HCT116 (cell line): Measurements from ENCODE around the gene UBE2F. TPM values are rescaled to one million over a fixed set of nuclear protein-coding genes. Genes with fewer than 3 reads are reported as not detected.

Experiments
- ATAC-seq: fragments of 200-7000 bp; cut with Tn5 transposase; 2 replicates; pipeline ENCODE4 v1.9.1; 2020; ENCODE audit warnings: mild to moderate bottlenecking, moderate library complexity
- BruUV-seq: library from RNA; stranded (reverse); fragments of 400-500 nt; replicated peaks from 2 replicates; lab custom pipeline; 2021; lab: Mats Ljungman, UMichigan
- CTCF ChIA-PET: fragments of 300-600 bp; sonication (Branson Sonifier 250); formaldehyde crosslinking; loops from one replicate; lab custom pipeline; 2021; ENCODE audit warnings: antibody characterized with exemption; lab: Charles Lee
- POLR2A ChIA-PET: fragments of 300-600, 350-600 bp; sonication (Branson Sonifier 250); formaldehyde crosslinking; loops from one replicate; lab custom pipeline; 2021; ENCODE audit warnings: antibody characterized with exemption; lab: Charles Lee
- RAD21 ChIA-PET, 2 experiments: fragments of 300-600 bp; sonication (Branson Sonifier 250); formaldehyde crosslinking; loops; one replicate each; lab custom pipeline; 2023; ENCODE audit warnings: low total read pairs in 2 of 2; ENCODE audit not compliant: uncharacterized antibody in 2 of 2, unreplicated experiment in 2 of 2, low non-redundant PET in 1 of 2; lab: Charles Lee
- DNase-seq: peaks from one replicate; pipeline ENCODE4 v3.0.0-alpha.2; 2010; ENCODE audit warnings: low read depth, low spot score
- H2AFZ ChIP-seq: fragments of 200-600 bp; shearing (Covaris generic), sonication (generic); 2 replicates; pipeline ENCODE4 v1.6.1; 2017; ENCODE audit warnings: low read depth, mixed run types, mixed read lengths, antibody characterized with exemption, low read length; ENCODE audit not compliant: poor library complexity, severe bottlenecking
- H3K27ac ChIP-seq: 2 replicates; pipeline ENCODE4 v1.5.1; 2012; ENCODE audit warnings: low read depth, low read length
- H3K27me3 ChIP-seq: fragments of 200-600 bp; sonication (generic); 2 replicates; pipeline ENCODE4 v1.6.1; 2016; ENCODE audit warnings: mixed run types, low read length, mixed read lengths; ENCODE audit not compliant: insufficient read depth
- H3K36me3 ChIP-seq, 2 experiments: fragments of 200-500 bp in 1 of 2; fragments of 200-600 bp in 1 of 2; sonication (Bioruptor generic) in 1 of 2; sonication (generic) in 1 of 2; 2 replicates each; pipeline versions ENCODE4 v1.5.1 to v1.6.1; 2014 to 2016; ENCODE audit warnings: low read length in 2 of 2, inconsistent platforms in 1 of 2, mixed read lengths in 1 of 2, mixed run types in 1 of 2; ENCODE audit not compliant: insufficient read depth in 2 of 2, control insufficient read depth in 1 of 2
- H3K4me1 ChIP-seq, 2 experiments: fragments of 200-600 bp in 1 of 2; sonication (generic) in 1 of 2; 2 replicates each; pipeline versions ENCODE4 v1.5.1 to v1.6.1; 2012 to 2017; ENCODE audit warnings: low read length in 2 of 2, inconsistent platforms in 1 of 2, mild to moderate bottlenecking in 1 of 2, mixed read lengths in 1 of 2, mixed run types in 1 of 2, moderate library complexity in 1 of 2; ENCODE audit not compliant: insufficient read depth in 2 of 2, control insufficient read depth in 1 of 2
- H3K4me2 ChIP-seq: fragments of 200-600 bp; sonication (generic); 2 replicates; pipeline ENCODE4 v1.6.1; 2017; ENCODE audit warnings: mixed run types, low read length, mixed read lengths
- H3K4me3 ChIP-seq, 2 experiments: fragments of 200-600 bp in 1 of 2; sonication (generic) in 1 of 2; replicated peaks in 1 of 2; 2 replicates each; pipeline ENCODE4 v1.5.1; 2011 to 2016; ENCODE audit warnings: low read length in 2 of 2, control low read depth in 1 of 2, low read depth in 1 of 2, mild to moderate bottlenecking in 1 of 2, mixed read lengths in 1 of 2, mixed run types in 1 of 2
- H3K79me2 ChIP-seq: fragments of 200-600 bp; sonication (generic); 2 replicates; pipeline ENCODE4 v1.6.1; 2017; ENCODE audit warnings: mild to moderate bottlenecking, mixed run types, low read length, moderate library complexity, mixed read lengths; ENCODE audit not compliant: insufficient read depth
- H3K9ac ChIP-seq: fragments of 200-600 bp; sonication (generic); 2 replicates; pipeline ENCODE4 v1.6.1; 2016; ENCODE audit warnings: low read length, mixed read lengths
- H3K9me2 ChIP-seq: fragments of 200-600 bp; sonication (generic), shearing (Covaris generic); 2 replicates; pipeline ENCODE4 v1.6.1; 2017; ENCODE audit warnings: mixed run types, mild to moderate bottlenecking, moderate library complexity; ENCODE audit not compliant: insufficient read depth
- H3K9me3 ChIP-seq, 2 experiments: fragments of 200-500 bp in 1 of 2; fragments of 200-600 bp in 1 of 2; sonication (Bioruptor generic) in 1 of 2; sonication (generic) in 1 of 2; 2 replicates each; pipeline ENCODE4 v1.6.1; 2014 to 2017; ENCODE audit warnings: low read length in 2 of 2, mixed read lengths in 2 of 2, inconsistent platforms in 1 of 2, low read depth in 1 of 2, mild to moderate bottlenecking in 1 of 2, mixed run types in 1 of 2, moderate library complexity in 1 of 2; ENCODE audit not compliant: control insufficient read depth in 1 of 2, insufficient read depth in 1 of 2
- H4K20me1 ChIP-seq: fragments of 200-600 bp; sonication (generic), shearing (Covaris generic); 2 replicates; pipeline ENCODE4 v1.6.1; 2017; ENCODE audit warnings: mixed run types, mild to moderate bottlenecking, moderate library complexity; ENCODE audit not compliant: insufficient read depth
- ATF3 ChIP-seq: IDR thresholded peaks from 2 replicates; pipeline ENCODE4 v1.6.1; 2012
- CEBPB ChIP-seq: IDR thresholded peaks from 2 replicates; pipeline ENCODE4 v1.6.1; 2012; ENCODE audit warnings: low read depth
- EGR1 ChIP-seq: IDR thresholded peaks from 2 replicates; pipeline ENCODE4 v1.6.1; 2012; ENCODE audit warnings: low read depth
- ELF1 ChIP-seq: IDR thresholded peaks from 2 replicates; pipeline ENCODE4 v1.6.1; 2012; ENCODE audit warnings: low read depth, borderline replicate concordance
- FOSL1 ChIP-seq: IDR thresholded peaks from 2 replicates; pipeline ENCODE4 v1.6.1; 2012; ENCODE audit warnings: low read depth
- RAD21 ChIP-seq: IDR thresholded peaks from 2 replicates; pipeline ENCODE4 v1.6.1; 2012; ENCODE audit warnings: low read depth, mild to moderate bottlenecking
- REST ChIP-seq: IDR thresholded peaks from 2 replicates; pipeline ENCODE4 v1.6.1; 2012; ENCODE audit warnings: low read depth
- SIN3A ChIP-seq: IDR thresholded peaks from 2 replicates; pipeline ENCODE4 v1.6.1; 2012; ENCODE audit warnings: low read depth
- SRF ChIP-seq: IDR thresholded peaks from 2 replicates; pipeline ENCODE4 v1.6.1; 2012; ENCODE audit warnings: low read depth
- ZBTB33 ChIP-seq: IDR thresholded peaks from 2 replicates; pipeline ENCODE4 v1.6.1; 2011; ENCODE audit warnings: mild to moderate bottlenecking, low read length, moderate library complexity; ENCODE audit not compliant: insufficient replicate concordance; ENCODE audit errors: extremely low read depth
- intact Hi-C: fragments of 100-400 bp; cut with micrococcal nuclease; formaldehyde crosslinking; loops from 2 replicates; pipeline ENCODE4 v1.10.0; 2022
- total RNA-seq: library from RNA; stranded (reverse); gene quantifications from one replicate; pipeline ENCODE4 v1.2.1, GENCODE V29; 2021; ENCODE audit not compliant: unreplicated experiment

Gene UBE2F
- total RNA-seq, 1 experiment from 2014 or later: 32.8 TPM

GRCh38 chr2:238085899-238086298 lies 119.1 kb downstream of the UBE2F start:
- H3K36me3 ChIP-seq: peaks cover 19 to 30% of the 10 kb centered on the region in 2 experiments; a peak in 3 of 4 replicates
- TF ChIP-seq ATF3 (no peak), CEBPB (no peak), RAD21 (no peak), FOSL1 (no peak), ELF1 (no peak), EGR1 (no peak), ZBTB33 (no peak), SIN3A (no peak), REST (no peak), SRF (no peak)
- POLR2A ChIA-PET: no interaction called here
- no peaks in the 10 kb centered on the region for H3K4me1 ChIP-seq
- H3K27ac ChIP-seq: no peak overlapping the region
- no peak overlapping the region for H2AFZ ChIP-seq
- no peak overlapping the region for H3K4me2 ChIP-seq
- H3K9me3 ChIP-seq: no peaks in the 10 kb centered on the region
- H3K27me3 ChIP-seq: no peaks in the 10 kb centered on the region
- no peaks in the 10 kb centered on the region for H4K20me1 ChIP-seq
- ATAC-seq: no peak
- H3K9me2 ChIP-seq: no peaks in the 10 kb centered on the region
- intact Hi-C loops: no loop called here
- no TSS peak for BruUV-seq
- no peak overlapping the region for H3K9ac ChIP-seq
- CTCF ChIA-PET: no interaction called here
- RAD21 ChIA-PET: no interaction called here
- peaks cover 5% of the 10 kb centered on the region; the same call in 1 of the 2 replicates for H3K79me2 ChIP-seq
- H3K4me3 ChIP-seq: no peak overlapping the region
- DNase-seq: no peak
